ENCODE data around the gene MCM8.

- TF ChIP-seq CTCF (IDR thresholded peaks at IDR 0.05) = no peak
- TF ChIP-seq POLR2A (IDR thresholded peaks at IDR 0.05) = no peak
Measured at GRCh38 chr20:6036213-6036612, 85.8 kb downstream of the MCM8 start.

Data from esophagus squamous epithelium (tissue), 4 donors.